GM19043 (cell line): Measurements from ENCODE around the gene ADSS1.

Experiments
- ATAC-seq: cut with Tn5 transposase; IDR thresholded peaks from one replicate; pipeline ENCODE4 v1.9.1; 2021; ENCODE audit warnings: low read depth; ENCODE audit not compliant: unreplicated experiment

The ADSS1 gene

GRCh38 chr14:104723651-104724406, at the start of gene ADSS1:
Gene ADSS1 (plus strand): TSS chr14:104724229. CDS start chr14:104724271, 42 bp downstream.
- no peak for ATAC-seq

- no peak for ATAC-seq
Measured at GRCh38 chr14:104675447-104675846, 48.6 kb upstream of the ADSS1 start.

GRCh38 chr14:104676130-104676693, 47.8 kb upstream of the ADSS1 start:
- ATAC-seq: no peak

- no peak for ATAC-seq
Measured at GRCh38 chr14:104676694-104677511, 47.1 kb upstream of the ADSS1 start.

GRCh38 chr14:104677512-104678332, 46.3 kb upstream of the ADSS1 start:
- ATAC-seq: no peak

GRCh38 chr14:104678346-104678745, 45.7 kb upstream of the ADSS1 start:
- ATAC-seq: no peak

GRCh38 chr14:104678901-104679705, 44.9 kb upstream of the ADSS1 start:
- ATAC-seq: no peak

- no peak for ATAC-seq
Measured at GRCh38 chr14:104680056-104680805, 43.8 kb upstream of the ADSS1 start.

- no peak for ATAC-seq
Measured at GRCh38 chr14:104680806-104681688, 43.0 kb upstream of the ADSS1 start.

GRCh38 chr14:104681689-104682074, 42.3 kb upstream of the ADSS1 start:
- no peak for ATAC-seq

- ATAC-seq: no peak
Measured at GRCh38 chr14:104682107-104682593, 41.9 kb upstream of the ADSS1 start.

GRCh38 chr14:104683653-104684448, 40.2 kb upstream of the ADSS1 start:
- no peak for ATAC-seq

- no peak for ATAC-seq
Measured at GRCh38 chr14:104684449-104684821, 39.6 kb upstream of the ADSS1 start.

- no peak for ATAC-seq
Measured at GRCh38 chr14:104685216-104685997, 38.6 kb upstream of the ADSS1 start.

GRCh38 chr14:104685998-104686610, 37.9 kb upstream of the ADSS1 start:
- no peak for ATAC-seq
